ENCODE measurements around the gene STUM.
"Not testable (repeated sequence)": the region's sequence is repeated elsewhere in the genome, so short reads cannot be mapped to it uniquely, and the experiment has no call there.

The STUM gene

DNA sequence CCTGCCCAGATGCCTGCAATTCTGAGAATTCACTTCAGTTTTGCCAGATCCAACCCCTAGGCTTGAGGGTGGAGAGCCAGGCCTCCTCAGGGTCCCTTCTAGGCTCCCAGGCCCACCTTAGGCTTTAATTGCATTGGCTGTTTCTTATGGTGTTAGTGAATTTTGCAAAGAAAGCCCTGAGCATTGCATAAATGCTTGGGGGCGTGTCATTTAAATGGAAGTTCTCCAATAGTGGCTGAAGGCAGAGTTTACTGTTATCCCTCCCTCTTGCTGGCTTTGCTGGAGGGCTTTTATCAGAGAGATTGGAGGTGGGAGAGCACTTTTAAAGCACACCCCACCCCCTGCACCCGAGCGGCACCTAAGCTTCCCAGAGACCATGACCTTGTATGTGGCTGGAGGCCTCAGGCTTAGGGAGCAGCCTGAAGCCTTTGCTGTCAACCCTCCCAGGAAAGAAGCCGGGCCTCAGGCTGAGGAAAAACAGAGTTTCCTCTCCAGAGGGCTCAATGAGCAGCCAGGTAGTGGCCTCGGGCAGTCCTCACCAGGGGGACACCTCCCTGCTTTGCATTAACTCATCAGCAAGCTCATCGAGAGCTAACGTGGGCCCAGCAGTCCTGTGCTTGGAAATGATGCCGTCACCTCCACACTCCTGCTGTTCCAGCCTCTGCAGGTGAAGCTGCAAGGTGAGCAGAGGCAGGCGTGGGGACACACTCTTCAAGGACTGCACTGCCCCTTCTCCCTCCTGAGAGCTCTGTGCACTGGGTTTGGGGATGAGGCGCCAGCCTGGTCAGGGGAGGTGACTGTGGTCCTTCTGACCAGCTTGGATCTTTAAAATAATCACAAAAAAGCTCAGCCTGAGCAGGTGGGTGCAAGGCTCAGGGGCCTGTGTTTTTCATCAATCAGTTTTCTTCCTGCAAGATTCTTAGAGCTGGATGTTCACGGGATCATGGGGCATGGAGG lies 58.0 kb downstream of the STUM start:
- DNase-seq, result no peak

GRCh38 chr1:226607268-226607660 lies 58.7 kb downstream of the STUM start:
- no peak for DNase-seq

- no peak for DNase-seq
Measured at GRCh38 chr1:226607821-226608220, 59.3 kb downstream of the STUM start.

DNA sequence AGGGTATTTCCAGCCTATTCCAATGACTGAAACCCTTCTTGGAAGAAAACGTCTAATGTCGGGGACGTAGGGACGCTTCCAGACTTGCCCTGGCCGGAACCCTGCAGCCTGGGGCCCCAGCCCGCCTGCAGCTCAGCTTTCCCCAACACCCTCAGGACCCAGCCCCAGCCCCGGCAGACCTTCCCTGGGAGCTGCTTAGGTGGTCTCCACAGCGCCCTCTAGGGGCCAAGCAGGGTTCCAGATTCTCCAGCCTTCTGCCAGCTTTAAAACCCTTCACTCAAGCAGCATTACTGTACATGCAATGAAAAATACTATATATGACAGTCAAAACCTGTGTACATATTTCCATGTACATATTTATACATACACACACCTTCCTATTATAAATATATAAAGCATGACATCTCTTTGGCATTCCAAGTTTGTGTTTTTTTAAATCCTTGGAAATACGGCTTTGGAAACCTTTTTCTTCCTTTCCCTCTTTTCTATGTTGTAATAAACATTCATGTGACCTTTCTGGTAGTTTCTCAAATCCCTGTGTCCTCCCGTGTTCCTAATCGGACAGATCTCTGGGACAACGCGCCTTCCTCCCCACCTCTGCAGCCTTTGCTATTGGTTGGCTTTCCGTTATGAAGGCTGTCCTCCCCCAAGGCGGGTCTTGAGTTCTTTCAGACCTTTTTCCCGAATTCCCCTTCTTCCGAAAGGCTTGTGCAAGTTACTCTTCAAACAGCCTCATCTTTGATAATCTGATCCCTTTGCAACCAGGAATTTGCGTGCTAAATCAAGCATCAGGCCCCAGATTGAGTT lies 60.3 kb downstream of the STUM start:
- DNase-seq, result no peak

DNA sequence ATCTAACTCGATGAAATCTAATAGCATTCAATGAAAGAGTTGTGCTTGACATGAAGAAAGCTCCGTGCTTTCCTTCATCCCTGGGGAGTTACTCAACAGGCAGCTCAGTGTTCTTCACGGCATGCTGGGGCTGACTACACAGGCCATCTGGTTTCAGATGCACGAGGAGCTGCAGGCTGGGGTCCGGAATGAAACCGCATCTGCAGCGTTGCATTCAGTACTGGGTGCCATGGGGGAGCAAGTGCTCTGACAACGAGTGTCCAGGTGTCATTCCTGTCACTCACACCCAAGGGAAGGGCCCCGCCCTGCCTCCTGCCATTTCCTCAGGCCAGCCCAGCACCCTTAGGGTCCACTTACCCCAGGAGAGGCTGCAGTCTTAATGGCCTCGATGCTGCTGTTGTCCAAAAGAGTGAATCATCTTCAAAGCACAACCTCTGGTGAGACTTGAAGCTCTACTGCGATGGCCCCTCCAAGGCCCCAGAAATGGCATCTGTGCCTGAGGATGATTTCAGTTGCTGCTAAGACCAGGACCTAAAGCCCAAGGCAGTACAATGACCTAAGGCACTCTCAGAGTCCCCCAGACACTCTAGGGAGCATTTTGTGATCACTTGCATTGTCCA lies 61.4 kb downstream of the STUM start:
- peak; percentile 70 for DNase-seq

GRCh38 chr1:226610671-226611070 lies 62.1 kb downstream of the STUM start:
- no peak for DNase-seq

DNA sequence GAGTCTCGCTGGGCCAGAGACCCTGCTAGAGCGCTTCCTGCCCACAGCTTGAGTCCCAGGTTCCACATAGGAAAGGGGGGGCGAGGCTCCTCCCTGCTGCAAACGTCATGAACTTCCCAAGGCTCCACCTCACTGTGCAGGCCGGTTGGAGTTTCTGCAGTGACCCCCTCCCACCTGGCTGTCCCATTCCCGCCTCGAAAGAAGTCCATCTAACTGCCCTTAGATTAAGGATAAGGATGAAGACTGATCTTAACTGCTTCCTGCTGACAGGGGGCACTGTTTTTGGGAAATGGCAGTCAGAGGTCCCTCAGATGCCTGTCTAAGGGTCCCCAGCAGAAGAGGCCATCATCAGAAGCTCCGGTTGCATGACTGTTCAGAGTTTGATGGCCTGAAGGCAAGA lies 62.7 kb downstream of the STUM start:
- DNase-seq, result no peak

DNA sequence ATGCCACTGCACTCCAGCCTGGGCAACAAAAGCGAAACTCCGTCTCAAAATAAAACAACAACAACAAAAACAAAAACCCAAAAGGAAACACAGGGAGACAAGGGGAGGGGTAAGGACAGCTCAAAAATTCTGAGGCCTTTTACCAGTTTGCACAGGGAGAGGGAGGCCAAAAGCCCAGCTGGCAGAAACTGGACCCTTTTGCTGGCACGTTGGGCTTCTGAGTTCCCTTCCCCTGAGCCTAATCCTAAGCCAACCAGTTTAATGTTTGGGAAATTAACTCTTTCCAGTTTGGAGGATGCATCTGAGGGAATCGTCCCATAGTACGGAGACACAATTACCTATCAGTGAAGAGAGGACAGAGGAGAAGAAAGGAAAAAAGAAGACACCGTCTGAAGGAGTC lies 63.4 kb downstream of the STUM start:
- not testable (repeated sequence) for DNase-seq

DNA sequence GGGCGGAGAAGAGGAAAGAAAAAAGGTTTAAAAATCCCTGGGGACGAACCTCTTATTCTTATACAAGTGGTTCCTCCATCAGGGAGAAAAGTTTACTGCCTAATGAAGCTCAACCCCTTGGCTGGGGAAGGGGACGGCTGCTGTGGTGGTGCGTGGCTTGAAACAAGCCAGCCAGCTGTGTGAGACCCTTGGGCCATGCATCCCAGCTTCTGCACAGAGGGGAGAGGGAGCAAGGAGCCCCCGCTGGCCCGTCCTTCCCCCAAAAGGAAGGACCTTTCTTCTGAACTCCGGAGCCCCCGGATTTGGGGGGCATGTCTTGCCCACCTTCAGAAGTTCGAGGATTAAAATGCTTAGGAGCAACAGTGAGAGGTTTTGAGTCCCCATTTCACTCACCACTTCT lies 67.3 kb downstream of the STUM start:
- DNase-seq, result no peak

DNA sequence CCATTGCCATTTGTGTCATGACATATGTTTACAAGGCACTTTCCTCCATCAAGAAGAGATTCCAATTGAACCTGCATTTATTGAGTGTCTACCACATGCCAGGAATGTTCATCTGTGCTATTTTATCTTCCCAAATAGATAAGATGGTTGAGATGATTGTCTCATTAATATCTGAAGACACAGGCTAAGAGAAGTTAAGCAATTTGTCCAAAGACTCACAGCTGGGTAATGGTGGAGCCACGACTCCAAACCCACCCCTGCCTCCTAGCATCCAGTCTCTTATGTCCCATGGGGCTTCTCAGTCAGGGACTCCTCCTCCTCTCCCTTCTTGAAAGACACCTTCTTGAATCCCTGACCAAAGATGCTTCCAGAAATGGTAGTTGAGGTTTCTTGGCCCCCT lies 68.1 kb downstream of the STUM start:
- DNase-seq, result no peak

DNA sequence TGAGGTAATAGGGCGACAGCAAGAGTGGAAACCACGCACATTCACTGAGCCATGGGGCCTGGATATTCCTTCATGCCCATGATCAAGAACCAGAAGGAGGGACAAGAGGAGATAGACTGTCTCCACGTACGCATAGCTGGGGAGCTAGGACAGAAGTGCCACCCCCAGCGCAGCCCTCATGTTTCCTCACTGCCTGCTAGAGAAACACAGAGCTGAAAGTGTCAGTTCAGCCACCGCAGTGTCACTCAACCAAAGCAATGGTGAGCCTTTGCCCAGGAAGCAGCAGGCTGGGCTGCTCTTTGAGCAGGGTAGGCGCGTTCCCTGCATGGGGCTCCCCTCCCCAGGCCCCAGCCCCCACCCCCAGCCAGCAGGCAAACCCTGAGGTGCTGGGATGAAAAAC lies 68.5 kb downstream of the STUM start:
- DNase-seq, result no peak

GRCh38 chr1:226617719-226618118 lies 69.2 kb downstream of the STUM start:
- DNase-seq, result not testable (repeated sequence)

GRCh38 chr1:226618380-226618779 lies 69.8 kb downstream of the STUM start:
- DNase-seq, result no peak

- DNase-seq, result no peak
Measured at GRCh38 chr1:226619031-226619430, 70.5 kb downstream of the STUM start.

DNA sequence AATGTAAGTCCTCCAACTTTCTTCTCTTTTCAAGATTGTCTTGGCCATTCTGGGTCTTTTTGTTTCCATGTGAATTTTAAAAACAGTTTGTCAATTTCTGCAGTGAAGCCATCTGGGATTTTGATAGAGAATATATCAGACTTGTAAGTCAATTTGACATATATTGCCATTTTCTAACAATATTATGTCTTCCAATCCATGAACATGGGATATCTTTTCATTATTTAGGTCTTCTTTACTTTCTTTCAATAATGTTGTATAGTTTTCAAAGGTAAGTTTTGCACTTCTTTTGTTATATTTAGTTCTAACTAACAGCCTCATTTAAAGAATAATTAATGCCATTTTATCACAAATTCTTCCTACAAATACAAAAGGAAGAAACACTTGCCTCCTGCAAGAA lies 73.4 kb downstream of the STUM start:
- no peak for DNase-seq

DNA sequence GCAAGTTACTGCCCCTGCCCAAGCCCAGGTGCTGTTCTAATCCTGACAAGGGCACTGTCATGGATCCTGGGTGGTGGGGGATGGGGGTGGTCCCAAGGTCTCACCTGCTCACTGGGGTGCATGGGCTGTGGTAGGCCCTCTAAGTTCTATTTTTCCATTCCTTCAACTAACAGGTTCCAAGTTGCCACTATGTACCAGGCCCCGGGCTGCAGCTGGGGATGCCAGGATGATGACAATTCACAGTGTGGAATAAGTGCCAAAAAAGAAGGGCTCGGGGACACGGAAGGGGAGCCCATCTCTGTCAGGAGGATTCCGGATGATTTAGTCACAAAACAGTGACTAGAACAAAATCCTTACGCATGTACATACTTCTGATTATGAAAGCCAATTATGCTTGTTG lies 76.0 kb downstream of the STUM start:
- DNase-seq, result no peak

DNA sequence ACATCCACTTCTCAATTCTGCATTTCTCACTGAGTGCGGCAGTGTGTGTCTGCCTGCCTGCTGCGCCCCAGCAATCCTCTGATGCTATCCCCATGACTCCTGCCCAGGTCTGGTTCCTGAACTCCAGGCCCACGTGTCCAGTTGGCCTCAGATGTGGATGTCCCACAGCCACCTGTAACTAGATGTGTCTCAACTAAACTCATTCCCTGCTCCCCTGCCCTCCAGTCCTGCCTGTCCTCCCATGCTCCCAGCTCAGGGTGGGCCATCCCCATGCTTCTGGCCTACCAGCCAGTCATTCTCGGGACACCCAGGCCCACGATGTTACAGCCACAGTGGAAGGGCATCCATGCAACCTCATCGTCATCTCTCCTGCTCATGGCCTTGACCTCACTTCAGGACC lies 76.8 kb downstream of the STUM start:
- no peak for DNase-seq

DNA sequence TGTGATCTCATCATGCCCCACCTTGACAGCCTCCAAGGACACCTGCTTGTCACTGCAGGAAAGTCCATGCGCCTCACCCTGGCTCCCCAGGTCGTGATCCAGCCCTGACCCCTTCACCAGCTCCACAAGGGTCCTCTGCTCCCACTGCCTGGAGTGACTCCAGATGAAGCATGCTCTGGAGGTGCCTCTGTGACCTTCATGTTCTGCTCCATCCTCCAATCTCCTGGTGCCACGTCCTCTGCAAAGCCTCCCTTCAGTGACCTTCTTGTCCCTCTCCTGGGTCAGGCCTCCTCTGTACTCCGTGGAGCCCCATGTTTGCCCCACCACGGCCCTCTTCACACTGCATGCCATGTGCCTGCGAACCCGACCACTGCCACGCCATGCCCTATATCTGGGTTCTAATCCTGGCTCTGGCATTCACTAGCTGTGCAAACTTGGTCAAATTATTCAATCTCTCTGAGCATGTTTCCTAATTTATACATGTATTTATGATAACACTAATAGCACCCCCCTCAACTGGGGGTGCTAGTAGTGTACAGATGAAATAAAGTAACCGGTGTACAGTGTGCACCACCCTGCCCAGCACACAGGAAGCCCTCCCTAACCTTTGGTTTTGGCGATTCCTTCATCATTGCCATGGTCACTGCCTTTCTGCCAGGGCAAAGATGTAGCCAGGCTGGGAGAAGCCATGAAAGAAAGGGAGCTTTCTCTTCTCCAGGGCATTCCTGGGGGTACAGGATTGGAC lies 77.4 kb downstream of the STUM start:
- no peak for DNase-seq

GRCh38 chr1:226626577-226626956 lies 78.0 kb downstream of the STUM start:
- no peak for DNase-seq

DNA sequence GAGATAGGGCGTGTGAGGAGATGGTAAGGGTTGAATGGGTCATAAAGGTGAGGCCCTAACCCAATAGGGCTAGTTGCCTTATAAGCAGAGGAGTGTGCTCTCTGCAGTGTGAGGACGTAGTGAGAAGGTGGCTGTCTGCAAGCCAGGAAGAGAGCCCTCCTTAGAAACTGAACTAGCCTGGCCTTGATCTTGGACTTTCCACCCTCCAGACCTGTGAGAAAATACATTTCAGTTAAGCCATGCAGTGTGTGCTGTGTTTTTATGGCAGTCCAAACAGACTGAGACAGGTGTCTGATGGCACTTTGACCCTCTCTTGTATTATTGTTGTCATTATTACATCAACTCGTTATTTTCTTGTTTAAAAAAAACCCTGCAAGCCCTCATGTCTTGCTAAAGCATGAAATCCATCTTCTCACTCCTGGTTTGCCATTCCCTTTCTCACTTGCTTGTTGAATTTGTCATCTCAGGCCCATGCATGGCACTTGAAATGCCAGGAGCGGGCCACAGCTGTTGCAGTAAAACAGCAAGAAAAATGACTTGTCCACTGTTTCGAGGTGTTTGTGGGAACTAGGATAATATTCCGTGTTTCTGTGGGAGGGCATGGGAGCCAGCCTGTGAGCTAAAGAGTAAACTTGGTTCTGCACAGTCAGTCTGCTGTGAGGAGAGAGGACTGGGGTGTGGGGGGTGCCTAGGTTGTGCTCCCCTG lies 78.6 kb downstream of the STUM start:
- no peak for DNase-seq

DNA sequence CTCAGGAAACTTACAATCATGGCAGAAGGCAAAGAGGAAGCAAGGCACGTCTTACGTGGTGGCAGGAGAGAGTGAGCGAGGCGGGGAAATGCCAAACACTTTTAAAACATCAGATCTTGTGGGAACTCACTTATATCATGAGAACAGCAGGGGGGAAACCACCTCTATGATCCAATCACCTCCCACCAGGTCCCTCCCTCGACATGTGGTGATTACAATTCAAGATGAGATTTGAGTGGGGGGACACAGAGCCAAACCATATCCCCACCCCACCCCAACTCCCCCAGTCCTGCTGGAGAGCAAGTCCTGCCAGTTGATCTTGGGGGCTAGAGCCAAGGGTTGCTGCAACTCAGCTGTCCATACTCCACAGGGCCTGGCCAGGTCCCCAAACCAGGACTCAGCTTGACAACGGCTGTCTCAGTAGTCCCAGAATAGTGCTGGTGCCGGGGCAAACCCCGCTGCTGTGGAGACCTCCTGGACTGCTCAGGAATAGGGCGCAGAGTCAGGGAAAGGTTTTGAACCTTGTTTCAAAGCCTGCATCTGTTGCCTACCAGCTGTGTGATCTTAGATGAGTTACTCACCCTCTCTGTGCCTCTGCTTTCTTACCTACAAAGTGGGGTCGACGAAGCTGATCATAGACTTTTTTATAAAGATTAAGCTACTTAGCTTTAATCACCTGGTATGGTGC lies 79.5 kb downstream of the STUM start:
- no peak for DNase-seq
